Measurements from ENCODE around the gene ADSS2.

The ADSS2 gene

DNA sequence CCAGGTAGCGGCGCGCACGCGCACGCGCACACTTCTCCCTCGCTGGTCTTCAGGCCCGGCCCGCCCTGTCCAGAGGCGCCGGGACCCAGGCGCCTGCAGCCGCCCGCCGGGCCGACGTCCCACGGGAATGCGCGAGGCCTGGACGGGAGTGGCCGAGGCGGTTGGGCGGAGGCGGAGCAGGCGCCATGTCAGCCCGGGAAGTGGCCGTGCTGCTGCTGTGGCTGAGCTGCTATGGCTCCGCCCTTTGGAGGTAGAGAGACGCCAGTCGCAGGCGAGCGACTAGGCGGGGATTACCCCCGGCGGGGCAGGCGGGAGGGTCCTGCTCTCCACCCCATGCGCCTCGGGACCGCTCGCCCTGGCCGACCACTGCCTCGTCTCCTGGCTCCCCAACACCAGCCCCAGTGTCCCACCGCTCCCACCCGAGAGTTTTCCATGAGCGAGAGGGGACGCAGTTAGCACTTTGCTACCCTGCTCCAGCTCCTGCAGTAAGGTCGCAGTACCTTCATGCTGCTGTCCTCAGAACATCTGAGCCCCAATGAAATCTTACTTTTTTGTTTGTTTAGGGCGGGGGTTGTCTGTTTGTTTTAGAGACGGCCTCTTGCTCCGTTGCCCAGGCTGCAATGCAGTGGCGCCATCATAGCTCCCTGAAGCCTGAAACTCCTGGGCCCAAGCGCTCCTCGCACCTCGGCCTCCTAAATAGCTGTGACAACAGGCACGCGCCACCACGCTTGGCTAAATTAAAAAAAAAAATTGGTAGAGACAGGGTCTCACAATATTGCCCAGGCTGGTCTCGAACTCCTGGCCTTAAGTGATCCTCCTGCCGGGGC is 9.7 kb upstream of the ADSS2 start, which contains the start of gene CATSPERE:
CATSPERE (plus strand) TSS at position 29 of the 827 bp plus-strand sequence; CDS start at position 186, 157 bp downstream.
- Histone ChIP-seq H4K20me1 (no peaks in the 10 kb centered on the region), H3K4me3 (peak within 1 kb of the TSS; percentile 48 to 72 (median 63)), H3K4me1 (peaks cover 8 to 20% (median 15%) of the 10 kb centered on the region in 10 experiments; a peak in 19 of 20 replicates), H3K36me3 (peaks cover 0 to 5% (median 0%) of the 10 kb centered on the region in 11 experiments; a peak in 2 of 22 replicates), H3K4me2 (peak within 1 kb of the TSS; percentile 66 to 87 (median 78)), H3K9ac (peak within 1 kb of the TSS; percentile 73 to 84 (median 79)), H3K27me3 (no peaks in the 10 kb centered on the region), H3K27ac (peak within 1 kb of the TSS; percentile 57 to 85 (median 79)), H3K9me3 (replicated peaks in 1 of 11) (peaks cover 11 to 31% (median 26%) of the 10 kb centered on the region in 11 experiments; a peak in 20 of 22 replicates)
- no peak for TF ChIP-seq Cebpa-rat (IDR thresholded peaks at IDR 0.05)

DNA sequence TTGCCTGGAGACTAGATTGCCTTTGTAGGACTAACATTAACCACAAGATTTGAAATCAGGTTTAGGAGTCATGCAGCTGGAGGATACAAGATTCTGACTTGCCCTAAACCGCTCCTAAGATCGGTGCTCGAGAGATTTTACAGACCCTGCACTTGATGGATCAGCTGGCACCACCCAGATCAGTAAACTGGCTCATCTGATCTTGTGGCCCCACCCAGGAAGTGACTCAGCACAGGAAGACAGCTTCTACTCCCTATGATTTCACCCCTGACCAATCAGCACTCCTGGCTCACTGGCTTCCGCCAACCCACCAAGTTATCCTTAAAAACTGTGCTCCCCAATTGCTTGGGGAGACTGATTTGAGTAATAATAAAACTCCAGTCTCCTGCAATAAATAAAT is 8.5 kb upstream of the ADSS2 start:
- no peaks in the 10 kb centered on the region for H3K27me3 ChIP-seq
- no peaks in the 10 kb centered on the region for H4K20me1 ChIP-seq
- H3K4me3 ChIP-seq, result peak overlapping the region in 6 of 10 experiments; percentile 3 to 71 (median 63); a peak in 7 of 20 replicates
- peak overlapping the region in 5 of 11 experiments; percentile 77 to 81 (median 80); a peak in 7 of 22 replicates for H3K27ac ChIP-seq
- peak overlapping the region; percentile 66 to 87 (median 78); a peak in 20 of 22 replicates for H3K4me2 ChIP-seq
- H3K9ac ChIP-seq, result no peak overlapping the region; a peak in 1 of 22 replicates
- H3K4me1 ChIP-seq, result peaks cover 8 to 20% (median 15%) of the 10 kb centered on the region in 10 experiments; a peak in 19 of 20 replicates
- H3K36me3 ChIP-seq, result peaks cover 0 to 5% (median 0%) of the 10 kb centered on the region in 11 experiments; a peak in 2 of 22 replicates
- peaks cover 11 to 31% (median 26%) of the 10 kb centered on the region in 11 experiments; a peak in 20 of 22 replicates for H3K9me3 ChIP-seq (replicated peaks in 1 of 11)
- TF ChIP-seq Cebpa-rat (IDR thresholded peaks at IDR 0.05), result no peak

DNA sequence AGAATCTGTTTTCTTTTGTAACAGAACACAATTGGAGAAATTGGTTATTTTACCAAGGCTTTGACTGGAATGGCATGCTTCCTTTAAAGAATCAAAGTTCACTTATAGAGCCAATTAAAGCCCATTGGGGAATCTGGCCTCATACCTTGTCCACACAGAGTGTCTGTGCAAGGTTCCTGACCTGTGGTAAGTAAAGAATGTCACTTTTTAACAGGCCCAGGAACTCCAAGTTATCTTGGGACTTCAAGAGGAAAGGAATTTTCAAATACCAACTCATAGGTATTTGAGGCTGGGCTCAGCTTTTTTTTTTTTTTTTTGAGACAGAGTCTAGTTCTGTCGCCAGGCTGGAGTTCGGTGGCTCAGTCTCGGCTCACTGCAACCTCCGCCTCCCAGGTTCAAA is 7.1 kb upstream of the ADSS2 start:
- Histone ChIP-seq H3K27me3 (no peaks in the 10 kb centered on the region), H3K4me3 (no peak overlapping the region), H3K4me2 (no peak overlapping the region), H3K27ac (no peak overlapping the region), H3K9me3 (replicated peaks in 1 of 11) (peaks cover 11 to 31% (median 26%) of the 10 kb centered on the region in 11 experiments; a peak in 20 of 22 replicates), H3K4me1 (peaks cover 8 to 20% (median 15%) of the 10 kb centered on the region in 10 experiments; a peak in 19 of 20 replicates), H3K9ac (no peak overlapping the region), H4K20me1 (no peaks in the 10 kb centered on the region), H3K36me3 (peaks cover 0 to 5% (median 0%) of the 10 kb centered on the region in 11 experiments; a peak in 2 of 22 replicates)
- TF ChIP-seq Cebpa-rat (IDR thresholded peaks at IDR 0.05), result no peak

DNA sequence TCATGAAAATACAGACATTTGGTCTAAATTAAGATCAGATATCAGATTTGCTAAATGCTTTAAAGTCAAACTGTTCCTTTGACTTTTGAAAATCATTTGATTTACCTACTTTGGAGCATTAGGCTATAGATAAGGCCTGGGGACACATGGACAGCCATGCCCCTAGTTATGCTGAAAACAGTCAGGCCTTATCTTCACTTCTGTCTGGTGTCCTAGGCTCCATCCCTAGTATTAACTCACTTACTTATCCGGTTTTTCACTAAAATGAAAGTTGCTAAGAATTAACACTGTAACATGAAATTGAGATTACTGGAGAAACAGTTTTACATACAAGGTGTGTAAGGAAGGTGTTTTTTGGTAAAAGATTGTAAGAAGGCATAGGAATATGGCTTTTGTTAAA is 4.9 kb upstream of the ADSS2 start:
- Histone ChIP-seq H3K27ac (no peak overlapping the region), H3K9ac (no peak overlapping the region), H4K20me1 (no peaks in the 10 kb centered on the region), H3K4me3 (no peak overlapping the region), H3K9me3 (replicated peaks in 1 of 11) (peaks cover 11 to 39% (median 31%) of the 10 kb centered on the region in 11 experiments; a peak in 21 of 22 replicates), H3K36me3 (peaks cover 0 to 5% (median 0%) of the 10 kb centered on the region in 11 experiments; a peak in 2 of 22 replicates), H3K27me3 (no peaks in the 10 kb centered on the region), H3K4me1 (peaks cover 10 to 24% (median 16%) of the 10 kb centered on the region in 10 experiments; a peak in 19 of 20 replicates), H3K4me2 (no peak overlapping the region)
- TF ChIP-seq Cebpa-rat (IDR thresholded peaks at IDR 0.05), result no peak

DNA sequence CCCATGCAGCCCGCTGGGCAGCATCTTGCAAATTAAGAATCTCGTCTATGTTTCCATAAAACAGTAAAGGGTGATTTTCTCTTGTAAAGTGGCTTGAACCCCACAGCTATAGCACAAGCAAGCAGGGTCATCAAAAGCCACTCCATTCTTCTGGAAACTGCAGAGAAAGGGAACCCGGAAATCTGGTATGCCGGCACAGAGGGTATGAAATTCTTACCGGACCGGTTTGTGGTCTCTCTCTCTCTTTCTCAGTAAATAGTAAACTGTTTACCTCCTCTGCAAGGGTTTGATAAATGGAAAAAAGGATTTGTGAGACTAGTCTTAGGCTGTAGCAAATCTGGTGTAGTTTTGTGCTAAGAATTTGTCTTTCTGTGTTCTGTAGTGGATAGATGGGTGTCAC is 2.7 kb upstream of the ADSS2 start:
- Histone ChIP-seq H3K4me3 (no peak overlapping the region), H3K4me1 (peaks cover 11 to 18% (median 17%) of the 10 kb centered on the region in 10 experiments), H4K20me1 (peaks cover 0 to 20% (median 10%) of the 10 kb centered on the region in 11 experiments; a peak in 18 of 22 replicates), H3K36me3 (peaks cover 0 to 15% (median 9%) of the 10 kb centered on the region in 11 experiments; a peak in 13 of 22 replicates), H3K27me3 (no peaks in the 10 kb centered on the region), H3K27ac (no peak overlapping the region), H3K4me2 (no peak overlapping the region), H3K9ac (no peak overlapping the region), H3K9me3 (replicated peaks in 1 of 11) (peaks cover 11 to 25% (median 19%) of the 10 kb centered on the region in 11 experiments; a peak in 20 of 22 replicates)
- TF ChIP-seq Cebpa-rat (IDR thresholded peaks at IDR 0.05), result no peak

DNA sequence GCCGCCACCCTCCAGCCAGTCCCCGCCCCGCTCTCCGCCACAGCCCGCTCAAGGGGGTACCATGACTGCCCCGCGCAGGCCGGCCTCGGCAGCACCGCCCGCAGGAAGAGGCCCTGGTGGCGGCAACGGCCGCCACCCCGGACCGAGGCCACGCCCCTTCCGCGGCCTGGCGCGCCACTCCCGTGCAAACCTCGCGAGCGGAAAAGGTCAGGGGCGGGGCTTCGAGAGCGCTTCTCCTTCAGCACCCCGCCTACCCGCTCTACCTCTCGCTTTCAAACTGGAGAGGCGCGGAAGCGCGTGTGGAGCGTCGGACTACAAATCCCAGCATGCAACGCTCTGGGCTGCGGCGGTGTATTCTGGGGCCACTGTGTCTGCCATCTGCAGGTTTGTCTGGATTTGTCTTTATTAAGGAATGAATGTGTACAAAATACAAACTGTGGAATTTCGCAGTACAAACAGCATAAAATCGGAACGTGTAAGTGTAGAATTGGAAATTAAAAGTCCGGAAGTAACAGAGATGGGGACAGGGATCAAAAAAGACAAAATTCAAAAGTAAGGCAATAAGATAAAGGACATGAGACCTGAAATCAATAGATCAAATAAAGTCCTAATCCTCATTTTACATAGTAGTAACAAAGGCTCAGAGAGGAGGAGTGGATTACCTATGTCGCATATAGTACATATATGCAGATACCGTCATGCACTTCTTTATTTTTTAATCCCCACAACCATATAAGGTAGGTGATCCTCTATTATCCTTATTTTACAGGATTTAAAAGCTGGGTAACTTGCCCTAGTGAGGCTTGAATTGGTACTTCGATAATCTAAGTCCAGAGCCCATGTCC is 464 bp upstream of the ADSS2 start:
- Histone ChIP-seq H3K4me1 (peaks cover 24 to 40% (median 32%) of the 10 kb centered on the region in 10 experiments), H3K27ac (peak overlapping the region in 9 of 11 experiments; percentile 91 to 99 (median 97); a peak in 16 of 22 replicates)

DNA sequence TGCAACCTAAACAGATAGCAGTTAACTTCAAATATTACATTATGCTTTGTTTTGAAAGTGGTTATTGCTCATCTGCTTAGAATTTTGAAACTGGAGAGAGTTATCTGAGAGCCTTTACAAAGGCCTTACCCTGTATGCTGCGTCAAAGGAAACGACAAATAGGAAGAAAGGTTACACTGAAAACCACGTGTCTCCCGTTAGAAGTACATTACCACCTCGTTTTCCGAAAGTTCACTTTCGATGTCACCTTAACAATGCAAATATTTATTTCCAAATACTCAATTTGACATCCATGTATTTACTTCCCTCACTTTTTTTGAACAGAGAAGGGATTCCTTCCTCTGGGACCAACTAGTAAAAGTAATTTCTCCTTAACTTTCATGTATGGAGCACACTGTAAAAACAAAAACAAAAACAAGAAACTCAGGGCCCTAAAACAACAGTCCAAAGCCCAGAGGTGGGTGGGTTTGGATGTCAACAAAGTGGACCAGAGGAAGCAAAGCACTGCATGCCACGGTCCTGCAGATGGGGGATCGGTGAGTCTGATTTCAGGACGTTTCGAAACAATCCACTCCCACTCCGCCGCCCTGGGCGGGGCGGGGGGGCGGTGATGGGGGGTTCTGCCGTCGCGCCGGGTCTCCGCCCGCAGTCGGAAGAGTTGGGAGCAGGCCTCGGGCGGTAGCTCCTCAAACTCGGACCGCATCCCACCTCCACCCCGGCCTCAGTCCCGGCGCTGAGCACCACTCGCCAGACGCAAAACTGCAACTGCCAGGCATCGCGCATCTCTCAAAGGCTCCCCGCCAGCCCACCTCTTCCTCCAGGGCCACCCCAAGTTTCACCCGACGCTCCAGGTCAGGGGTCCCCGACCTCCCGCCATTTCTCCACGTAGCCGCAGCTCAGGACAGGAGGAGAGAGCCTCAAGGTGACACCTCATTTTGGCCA is 841 bp downstream of the ADSS2 start:
- peak overlapping the region; percentile 92 to 99 (median 98) for H3K9ac ChIP-seq
- peaks cover 0 to 13% (median 4%) of the 10 kb centered on the region in 11 experiments; a peak in 8 of 22 replicates for H3K9me3 ChIP-seq (replicated peaks in 1 of 11)
- H3K36me3 ChIP-seq, result peaks cover 0 to 42% (median 34%) of the 10 kb centered on the region in 11 experiments; a peak in 15 of 22 replicates
- H3K4me3 ChIP-seq, result peak overlapping the region; percentile 92 to 100 (median 94)
- no peak for TF ChIP-seq Cebpa-rat (IDR thresholded peaks at IDR 0.05)
- peaks cover 28 to 51% (median 37%) of the 10 kb centered on the region in 10 experiments for H3K4me1 ChIP-seq
- peak overlapping the region; percentile 77 to 97 (median 93) for H3K4me2 ChIP-seq
- peak overlapping the region; percentile 78 to 99 (median 97) for H3K27ac ChIP-seq
- peaks cover 0 to 55% (median 44%) of the 10 kb centered on the region in 11 experiments; a peak in 18 of 22 replicates for H4K20me1 ChIP-seq
- no peaks in the 10 kb centered on the region for H3K27me3 ChIP-seq

More for the DNA sequence above, 464 bp upstream of the ADSS2 start:
- H3K4me3 ChIP-seq, result peak overlapping the region; percentile 92 to 100 (median 94)
- no peaks in the 10 kb centered on the region for H3K27me3 ChIP-seq
- peak overlapping the region; percentile 42 to 85 (median 67) for H3K4me2 ChIP-seq
- peak overlapping the region in 10 of 11 experiments; percentile 1 to 99 (median 98); a peak in 20 of 22 replicates for H3K9ac ChIP-seq
- H3K9me3 ChIP-seq (replicated peaks in 1 of 11), result peaks cover 0 to 13% (median 4%) of the 10 kb centered on the region in 11 experiments; a peak in 8 of 22 replicates
- no peak for TF ChIP-seq Cebpa-rat (IDR thresholded peaks at IDR 0.05)
- peaks cover 0 to 42% (median 31%) of the 10 kb centered on the region in 11 experiments; a peak in 18 of 22 replicates for H4K20me1 ChIP-seq
- peaks cover 0 to 32% (median 29%) of the 10 kb centered on the region in 11 experiments; a peak in 15 of 22 replicates for H3K36me3 ChIP-seq
